NCI-H345 (cell line): ENCODE measurements around the gene SYT1.
"Not testable (repeated sequence)": the region's sequence is repeated elsewhere in the genome, so short reads cannot be mapped to it uniquely, and the experiment has no call there.

Experiments used
- DNase-seq: peaks from one replicate; lab custom pipeline; 2025; lab: John Stamatoyannopoulos, UW

Gene SYT1

DNA sequence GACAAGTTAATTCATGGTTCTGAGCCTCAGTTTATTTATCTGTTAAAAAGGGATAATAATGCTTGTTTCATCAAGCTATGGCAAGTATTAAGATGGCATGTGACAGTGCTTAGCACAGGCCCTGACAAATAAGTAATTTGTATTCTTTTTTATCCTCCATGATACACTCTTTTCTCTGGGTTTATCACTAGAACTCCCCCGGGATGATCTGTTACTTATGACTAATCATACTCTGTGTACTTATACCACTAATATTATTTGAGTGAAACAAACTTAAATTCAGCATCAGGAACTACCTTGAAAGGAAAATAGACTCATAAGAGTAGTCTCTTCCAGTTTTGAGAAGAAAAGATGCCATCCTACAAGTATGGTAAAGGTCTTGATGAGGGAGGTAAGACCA is 542.4 kb downstream of the SYT1 start:
- DNase-seq: no peak

DNA sequence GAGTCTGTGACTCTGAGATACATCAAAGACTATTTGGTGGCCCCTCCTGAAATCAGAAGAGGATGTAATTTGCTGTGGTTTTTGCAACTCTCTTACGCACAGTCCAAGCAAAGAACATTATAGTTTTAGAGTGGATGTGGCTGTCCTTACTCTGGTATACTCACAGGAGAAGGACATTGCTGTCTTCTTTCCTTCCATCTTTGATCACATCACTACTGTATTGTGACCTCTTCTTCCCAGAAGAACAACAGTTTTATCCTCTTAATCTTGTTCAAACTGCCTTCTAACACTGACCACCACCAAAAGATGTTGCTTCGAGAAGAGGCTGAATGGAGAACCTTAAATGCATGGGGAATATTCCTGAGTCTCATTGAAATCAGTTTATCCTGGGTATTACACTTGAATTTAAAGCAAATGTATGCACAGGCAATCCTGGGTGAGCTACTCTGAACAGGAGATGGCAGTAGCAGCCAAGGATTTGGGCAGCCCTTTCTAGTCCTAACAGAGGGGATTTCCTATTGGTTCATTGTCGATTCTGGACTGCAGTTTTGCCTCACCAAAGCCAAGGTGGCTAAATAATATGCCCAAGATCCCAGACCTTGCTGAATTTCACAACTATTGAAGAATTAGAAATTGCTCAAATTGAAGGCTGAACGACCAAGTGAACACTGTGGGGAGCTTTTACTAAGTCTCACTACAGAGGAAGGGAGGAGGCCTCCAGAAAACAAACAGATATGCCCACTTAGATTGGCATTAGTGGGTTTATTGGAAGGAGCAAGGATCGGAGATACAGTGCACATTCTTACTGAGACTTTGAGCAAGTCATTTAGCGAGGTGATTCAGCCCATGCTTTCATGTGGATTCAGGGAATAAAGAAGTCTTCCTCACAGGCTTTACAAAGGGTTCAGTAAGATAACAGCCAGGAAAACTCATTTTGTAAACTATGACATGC is 543.4 kb downstream of the SYT1 start:
- no peak for DNase-seq

DNA sequence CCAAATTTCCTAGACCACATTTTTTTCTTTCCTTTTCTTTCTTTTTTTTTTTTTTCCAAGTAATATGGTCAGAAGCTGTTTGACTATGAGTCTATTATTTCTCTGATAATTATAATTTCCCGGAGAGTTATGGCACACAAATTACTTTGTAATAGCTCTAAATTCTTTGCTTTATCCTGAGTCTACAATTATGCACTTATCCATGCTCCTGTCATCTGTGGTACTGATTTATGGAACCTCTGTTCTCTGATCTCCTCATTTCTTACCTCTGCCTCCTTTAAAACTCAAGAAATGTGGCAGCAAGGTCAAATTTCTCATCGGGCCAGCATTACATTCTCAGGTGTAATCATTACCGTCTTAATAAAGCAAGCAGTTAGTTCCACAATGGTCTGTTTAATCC is 544.1 kb downstream of the SYT1 start:
- no peak for DNase-seq

DNA sequence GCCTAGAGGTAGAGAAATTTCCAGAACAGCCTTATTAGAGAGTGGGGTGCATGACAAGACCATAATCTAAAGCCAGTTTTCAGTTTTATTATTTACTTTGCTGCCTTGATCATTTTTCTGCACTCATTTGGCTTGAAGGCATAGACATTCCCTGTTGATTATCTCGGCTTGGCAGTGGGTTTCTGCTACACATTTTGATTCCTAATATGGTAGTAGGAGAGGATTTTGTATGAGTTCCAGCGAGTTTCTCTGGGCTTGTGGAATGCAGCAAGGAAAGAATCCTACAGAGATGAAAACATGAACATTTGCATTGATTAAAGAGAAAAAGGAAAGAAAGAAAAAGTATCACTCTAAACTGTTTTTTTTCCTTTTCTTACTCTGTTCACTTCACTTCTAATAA is 545.0 kb downstream of the SYT1 start:
- no peak for DNase-seq

DNA sequence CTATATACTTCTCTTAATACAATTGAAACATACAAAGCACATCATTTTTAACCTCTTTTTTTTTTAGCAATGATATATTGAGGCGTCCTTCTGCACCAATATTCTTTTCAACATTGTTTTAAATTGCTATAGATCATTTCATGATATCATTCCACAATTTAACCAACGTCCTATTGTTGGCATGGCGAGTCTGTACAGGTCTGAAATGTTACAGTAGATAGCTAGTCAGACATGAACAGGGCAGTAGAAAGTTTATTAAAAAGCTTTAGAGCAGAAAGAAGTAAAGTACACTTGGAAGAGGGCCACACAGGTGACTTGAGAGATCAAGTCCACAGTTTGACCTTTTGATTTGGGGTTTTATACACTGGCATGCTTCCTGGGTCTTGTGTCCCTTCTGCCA is 547.2 kb downstream of the SYT1 start:
- no peak for DNase-seq

DNA sequence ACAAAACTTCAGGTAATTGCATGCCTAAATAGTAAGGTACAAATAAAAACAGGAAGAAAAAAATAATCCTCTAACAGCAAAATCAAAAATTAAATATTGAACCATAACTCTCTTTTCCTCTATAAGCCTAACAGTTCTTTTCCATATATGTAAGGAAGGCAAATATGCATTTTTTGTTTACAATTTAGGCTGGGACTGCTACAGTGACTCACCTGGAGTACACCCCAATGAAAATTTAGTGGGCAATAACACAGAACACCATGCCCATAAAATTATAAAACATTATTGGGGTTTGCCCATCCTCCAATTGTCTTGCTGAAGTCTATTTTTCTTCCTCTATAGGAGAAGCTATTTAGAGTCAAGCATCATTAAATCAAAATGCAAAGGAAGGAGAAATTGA is 549.2 kb downstream of the SYT1 start:
- no peak for DNase-seq

- no peak for DNase-seq
Observed at GRCh38 chr12:79414252-79414651, 549.7 kb downstream of the SYT1 start.

- no peak for DNase-seq
Observed at GRCh38 chr12:79415321-79415720, 550.7 kb downstream of the SYT1 start.

DNA sequence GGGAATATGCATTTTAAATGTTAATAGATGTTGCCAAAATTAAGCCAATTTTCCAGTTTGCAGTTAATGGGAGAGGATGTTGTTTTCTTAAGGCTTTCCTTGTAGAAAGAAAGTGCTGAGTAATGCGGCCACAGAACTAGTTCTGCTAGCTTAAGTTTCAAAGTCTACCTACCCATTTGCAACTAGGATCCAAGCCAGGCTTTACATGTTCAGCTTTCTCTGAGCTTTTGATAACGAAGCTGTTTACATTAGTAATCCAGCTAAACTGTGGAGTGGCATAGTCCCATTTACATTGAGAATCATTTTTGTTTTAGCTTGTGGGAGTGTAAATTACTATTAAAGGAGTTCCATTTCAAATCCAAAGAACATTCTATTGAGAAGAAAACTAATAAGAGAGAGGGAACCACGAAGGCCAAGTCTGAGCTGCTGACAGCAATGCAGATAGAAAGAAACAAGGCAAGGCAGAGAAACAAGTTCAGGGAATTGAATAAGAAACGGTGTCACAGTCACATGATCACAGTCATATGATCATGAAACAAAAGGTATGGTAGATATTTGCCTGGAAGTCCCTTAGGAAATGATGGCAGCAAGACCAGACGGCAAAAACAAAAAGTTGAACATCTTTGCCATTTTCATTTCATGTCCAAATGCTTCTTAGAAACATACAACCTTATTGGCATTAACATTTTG is 551.3 kb downstream of the SYT1 start:
- no peak for DNase-seq

DNA sequence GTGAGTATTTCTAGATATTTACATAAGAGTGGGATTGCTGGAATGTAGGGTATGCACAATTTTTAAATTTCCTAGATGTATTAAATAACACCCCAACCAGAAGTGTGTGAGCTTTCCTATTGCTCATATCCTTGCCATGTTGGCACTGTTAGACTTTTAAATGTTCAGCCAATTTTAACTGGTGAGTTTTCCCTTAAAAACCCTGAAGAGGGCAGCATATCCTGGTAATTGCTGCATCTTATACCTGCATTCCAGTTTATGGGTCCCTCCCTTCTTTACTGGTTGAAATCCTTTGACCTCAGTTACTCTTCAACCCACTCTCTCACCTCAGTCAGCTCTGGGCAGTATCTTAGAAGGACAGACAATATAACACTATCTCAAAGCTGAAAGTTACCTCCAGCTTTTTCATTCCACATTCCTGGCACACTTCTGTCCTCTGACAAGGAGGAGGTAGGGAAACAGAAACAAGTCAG is 555.6 kb downstream of the SYT1 start:
- DNase-seq: no peak

- no peak for DNase-seq
Observed at GRCh38 chr12:79421236-79421740, 556.7 kb downstream of the SYT1 start.

- DNase-seq: no peak
Observed at GRCh38 chr12:79422060-79422812, 557.7 kb downstream of the SYT1 start.

- no peak for DNase-seq
Observed at GRCh38 chr12:79423560-79423959, 559.0 kb downstream of the SYT1 start.

- no peak for DNase-seq
Observed at GRCh38 chr12:79424109-79424721, 559.6 kb downstream of the SYT1 start.

DNA sequence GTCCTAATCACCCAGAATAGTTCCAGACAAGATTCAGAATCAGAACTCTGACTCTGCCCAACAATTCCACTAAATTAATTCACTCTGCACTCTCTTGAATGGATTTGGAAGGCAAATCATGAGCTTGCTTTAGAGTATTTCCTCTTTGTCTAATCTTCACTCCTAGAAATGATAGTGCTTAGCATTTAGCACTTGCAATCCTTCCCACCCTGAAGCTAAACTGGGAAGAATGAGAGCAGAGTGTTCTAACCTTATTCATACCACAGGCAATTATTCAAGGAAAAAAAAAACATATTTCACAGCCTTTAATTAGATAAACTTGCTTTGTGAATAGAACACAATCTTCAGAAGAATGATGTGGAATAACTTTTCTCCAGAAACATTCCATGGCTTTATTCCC is 561.5 kb downstream of the SYT1 start:
- DNase-seq: no peak

DNA sequence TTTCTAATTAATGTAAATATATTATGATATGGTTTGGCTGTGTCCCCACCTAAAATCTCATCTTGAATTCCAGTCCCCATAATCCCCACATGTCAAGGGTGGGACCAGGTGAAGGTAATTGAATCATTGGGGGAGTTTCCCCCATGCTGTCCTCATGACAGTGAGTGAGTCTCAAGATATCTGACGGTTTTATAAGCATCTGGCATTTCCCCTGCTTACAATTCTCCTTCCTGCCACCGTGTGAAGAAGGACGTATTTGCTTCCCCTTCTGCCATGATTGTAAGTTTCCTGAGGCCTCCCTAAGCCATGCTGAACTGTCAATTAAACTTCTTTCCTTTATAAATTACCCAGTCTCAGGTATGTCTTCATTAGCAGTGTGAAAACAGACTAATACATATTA is 562.2 kb downstream of the SYT1 start:
- DNase-seq: not testable (repeated sequence)

DNA sequence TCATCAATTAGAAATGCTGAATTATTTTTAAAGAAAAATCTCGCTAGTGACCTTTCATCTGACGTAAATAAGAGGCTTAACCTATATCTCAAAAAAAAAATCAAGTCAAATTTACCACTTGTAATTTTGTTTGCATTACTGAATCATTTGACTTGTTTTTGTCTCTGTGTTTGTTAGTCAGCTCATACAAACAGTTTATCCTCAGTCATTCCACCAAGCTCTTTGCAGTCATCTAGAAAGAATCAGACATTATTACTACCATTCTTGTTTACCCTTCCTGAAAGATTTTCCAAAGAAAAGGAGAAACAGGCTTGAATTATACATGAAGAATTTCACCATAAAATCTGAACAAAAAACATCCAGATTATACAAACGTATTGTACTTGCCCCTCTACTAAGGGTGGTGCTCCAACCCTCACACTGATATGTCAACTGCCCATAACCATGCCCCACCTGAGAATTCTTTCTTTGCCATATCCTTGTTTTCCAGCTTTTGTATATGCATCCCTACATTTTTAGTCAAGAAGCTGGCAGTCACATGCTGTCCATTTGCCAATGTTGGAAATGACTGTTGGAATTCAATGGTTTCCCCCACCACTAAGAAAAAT is 569.0 kb downstream of the SYT1 start:
- no peak for DNase-seq

- DNase-seq: no peak
Observed at GRCh38 chr12:79434561-79434960, 570.0 kb downstream of the SYT1 start.

- DNase-seq: no peak
Observed at GRCh38 chr12:79435742-79436141, 571.2 kb downstream of the SYT1 start.

DNA sequence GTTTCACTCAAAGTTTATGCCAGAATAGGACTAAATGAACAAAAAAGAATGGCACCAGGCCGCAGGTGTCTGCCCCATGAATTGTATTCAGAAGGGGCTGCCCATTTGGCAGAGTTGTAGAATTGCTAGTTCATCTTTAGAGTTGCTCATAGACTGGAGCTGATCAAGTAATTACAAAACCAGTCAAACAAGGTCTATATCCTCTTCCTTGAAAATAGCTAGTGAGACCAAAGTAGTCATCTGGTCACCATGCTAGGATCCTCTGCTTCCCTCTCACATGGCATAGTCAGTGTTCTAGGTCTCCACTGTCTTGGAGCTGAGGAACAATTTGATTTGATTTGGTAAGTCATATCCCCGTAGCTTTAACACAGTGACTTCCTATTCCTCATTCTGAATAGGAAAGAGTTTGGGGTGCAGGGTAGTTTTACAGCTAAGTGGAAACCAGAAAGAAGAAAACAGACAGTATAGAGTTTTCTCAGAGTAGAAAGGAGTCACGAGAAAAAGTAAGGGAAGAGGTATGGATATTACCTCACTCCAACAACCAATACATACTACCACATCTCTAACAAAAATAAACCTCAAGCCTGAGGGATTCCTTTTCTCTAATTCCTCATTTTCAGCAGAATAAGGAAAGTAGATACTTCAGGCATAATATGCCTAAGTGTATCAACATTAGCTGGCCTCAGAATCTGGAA is 574.1 kb downstream of the SYT1 start:
- DNase-seq: no peak
